ENCODE results near the gene MAN2A2. TPM values are rescaled to one million over a fixed set of nuclear protein-coding genes. Genes with fewer than 3 reads are reported as not detected.

MAN2A2 gene
- total RNA-seq, 1 donor from 2014 or later: 70.0 TPM

- Mint-ChIP-seq H3K27me3 (ENCODE audit: unreplicated experiment) (no peaks in the 10 kb centered on the region), H3K4me1 (ENCODE audit: unreplicated experiment) (no peaks in the 10 kb centered on the region), H3K27ac (ENCODE audit: unreplicated experiment) (no peak overlapping the region), H3K4me3 (ENCODE audit: unreplicated experiment) (no peak overlapping the region), H3K36me3 (ENCODE audit: unreplicated experiment) (peaks cover 12% of the 10 kb centered on the region), H3K9me3 (ENCODE audit: unreplicated experiment) (no peaks in the 10 kb centered on the region)
- TF ChIP-seq, protein P1, sequence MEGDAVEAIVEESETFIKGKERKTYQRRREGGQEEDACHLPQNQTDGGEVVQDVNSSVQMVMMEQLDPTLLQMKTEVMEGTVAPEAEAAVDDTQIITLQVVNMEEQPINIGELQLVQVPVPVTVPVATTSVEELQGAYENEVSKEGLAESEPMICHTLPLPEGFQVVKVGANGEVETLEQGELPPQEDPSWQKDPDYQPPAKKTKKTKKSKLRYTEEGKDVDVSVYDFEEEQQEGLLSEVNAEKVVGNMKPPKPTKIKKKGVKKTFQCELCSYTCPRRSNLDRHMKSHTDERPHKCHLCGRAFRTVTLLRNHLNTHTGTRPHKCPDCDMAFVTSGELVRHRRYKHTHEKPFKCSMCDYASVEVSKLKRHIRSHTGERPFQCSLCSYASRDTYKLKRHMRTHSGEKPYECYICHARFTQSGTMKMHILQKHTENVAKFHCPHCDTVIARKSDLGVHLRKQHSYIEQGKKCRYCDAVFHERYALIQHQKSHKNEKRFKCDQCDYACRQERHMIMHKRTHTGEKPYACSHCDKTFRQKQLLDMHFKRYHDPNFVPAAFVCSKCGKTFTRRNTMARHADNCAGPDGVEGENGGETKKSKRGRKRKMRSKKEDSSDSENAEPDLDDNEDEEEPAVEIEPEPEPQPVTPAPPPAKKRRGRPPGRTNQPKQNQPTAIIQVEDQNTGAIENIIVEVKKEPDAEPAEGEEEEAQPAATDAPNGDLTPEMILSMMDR (IDR thresholded peaks at IDR 0.05): no peak
- DNase-seq (ENCODE audit: extremely low spot score, unreplicated experiment): no peak
Observed at GRCh38 chr15:90972133-90972532, 69.0 kb downstream of the MAN2A2 start.

Other genes starting within 250 kb of the MAN2A2 start
- 2.7 and 5.0 TPM in 2 replicates for gene BLM, start 186.0 kb upstream of the MAN2A2 start, total RNA-seq
- 96.2 and 98.3 TPM in 2 replicates for gene FURIN, start 34.7 kb upstream of the MAN2A2 start, total RNA-seq
- gene FES, start 18.8 kb upstream of the MAN2A2 start, total RNA-seq: 2.2 and 2.5 TPM in 2 replicates
- gene HDDC3, start 29.2 kb downstream of the MAN2A2 start, total RNA-seq: 9.5 and 11.4 TPM in 2 replicates
- gene UNC45A, start 32.0 kb downstream of the MAN2A2 start, total RNA-seq: 83.0 and 83.5 TPM in 2 replicates
- gene RCCD1, start 51.6 kb downstream of the MAN2A2 start, total RNA-seq: 12.0 and 12.8 TPM in 2 replicates
- 33.9 and 46.4 TPM in 2 replicates for gene PRC1, start 91.2 kb downstream of the MAN2A2 start, total RNA-seq
- 12.8 and 13.7 TPM in 2 replicates for gene VPS33B, start 119.3 kb downstream of the MAN2A2 start, total RNA-seq
- gene SV2B, start 197.0 kb downstream of the MAN2A2 start, total RNA-seq: not detected in 2 replicates

All from osteocyte (in vitro differentiated cells).